Liver (tissue), 9 donors: Measurements from ENCODE around the gene ARL14EP. TPM values are rescaled to one million over a fixed set of nuclear protein-coding genes. Genes with fewer than 3 reads are reported as not detected.

Experiments used
- DNase-seq: peaks from one replicate; pipeline ENCODE4 v3.0.0-alpha.2; 2017; ENCODE audit warnings: low spot score
- H3K27ac ChIP-seq, 2 donors: one replicate each; pipeline ENCODE4 v1.7.0; 2013; ENCODE audit warnings: inconsistent platforms in 2 of 2, low read length in 2 of 2, control low read depth in 1 of 2, low read depth in 1 of 2, mild to moderate bottlenecking in 1 of 2
- H3K27me3 ChIP-seq, 4 donors: one replicate each; pipeline versions ENCODE4 v1.6.1 to v1.7.0; 2013; ENCODE audit warnings: low read length in 3 of 4, inconsistent platforms in 1 of 4, mild to moderate bottlenecking in 1 of 4, moderate library complexity in 1 of 4; ENCODE audit not compliant: control insufficient read depth in 4 of 4, insufficient read depth in 4 of 4
- H3K36me3 ChIP-seq, 4 donors: one replicate each; pipeline versions ENCODE4 v1.6.1 to v1.7.0; 2013; ENCODE audit warnings: low read length in 3 of 4, mild to moderate bottlenecking in 3 of 4, low read depth in 1 of 4, moderate library complexity in 1 of 4; ENCODE audit not compliant: control insufficient read depth in 4 of 4, insufficient read depth in 3 of 4
- H3K4me1 ChIP-seq, 4 donors: one replicate each; pipeline versions ENCODE4 v1.6.1 to v1.7.0; 2013; ENCODE audit warnings: low read length in 3 of 4, mild to moderate bottlenecking in 3 of 4, moderate library complexity in 1 of 4; ENCODE audit not compliant: control insufficient read depth in 4 of 4, insufficient read depth in 4 of 4
- H3K4me3 ChIP-seq, 3 donors: one replicate each; pipeline versions ENCODE4 v1.6.1 to v1.7.0; 2013; ENCODE audit warnings: low read length in 3 of 3, control low read depth in 1 of 3, low read depth in 1 of 3, mild to moderate bottlenecking in 1 of 3
- H3K9ac ChIP-seq, 2 donors: one replicate each; pipeline ENCODE4 v1.7.0; 2013; ENCODE audit warnings: low read length in 2 of 2, mild to moderate bottlenecking in 2 of 2, moderate library complexity in 2 of 2, control low read depth in 1 of 2, low read depth in 1 of 2
- H3K9me3 ChIP-seq, 4 donors: one replicate each; pipeline versions ENCODE4 v1.6.1 to v1.7.0; 2013; ENCODE audit warnings: low read length in 3 of 4; ENCODE audit not compliant: control insufficient read depth in 4 of 4
- EGR1 ChIP-seq, 2 donors: IDR thresholded peaks; 2 replicates each; pipeline ENCODE4 v1.6.1; 2016 to 2018; ENCODE audit warnings: antibody characterized with exemption in 2 of 2, low read depth in 2 of 2
- FOXA1 ChIP-seq: IDR thresholded peaks from 2 replicates; pipeline ENCODE4 v1.6.1; 2016; ENCODE audit warnings: antibody characterized with exemption
- GABPA ChIP-seq, 2 donors: IDR thresholded peaks in 1 of 2; conservative IDR thresholded peaks in 1 of 2; 2 replicates each; pipeline ENCODE4 v1.6.1; 2016; ENCODE audit warnings: antibody characterized with exemption in 2 of 2, mild to moderate bottlenecking in 1 of 2, moderate library complexity in 1 of 2
- HNF4A ChIP-seq, 2 donors: conservative IDR thresholded peaks; 2 replicates each; pipeline ENCODE4 v1.6.1; 2016; ENCODE audit warnings: antibody characterized with exemption in 2 of 2, mild to moderate bottlenecking in 2 of 2
- HNF4G ChIP-seq: IDR thresholded peaks from 2 replicates; pipeline ENCODE4 v1.6.1; 2016; ENCODE audit warnings: antibody characterized with exemption
- JUND ChIP-seq, 2 donors: IDR thresholded peaks; 2 replicates each; pipeline ENCODE4 v1.6.1; 2016; ENCODE audit warnings: antibody characterized with exemption in 2 of 2
- NR2F2 ChIP-seq: IDR thresholded peaks from 2 replicates; pipeline ENCODE4 v1.6.1; 2016; ENCODE audit warnings: antibody characterized with exemption
- RAD21 ChIP-seq, 2 donors: IDR thresholded peaks; 2 replicates each; pipeline ENCODE4 v1.6.1; 2016; ENCODE audit warnings: antibody characterized with exemption in 2 of 2, mild to moderate bottlenecking in 2 of 2
- RXRA ChIP-seq, 2 donors: IDR thresholded peaks; 2 replicates each; pipeline ENCODE4 v1.6.1; 2017 to 2018; ENCODE audit warnings: antibody characterized with exemption in 2 of 2, mild to moderate bottlenecking in 1 of 2
- SP1 ChIP-seq: IDR thresholded peaks from 2 replicates; pipeline ENCODE4 v1.6.1; 2018; ENCODE audit warnings: antibody characterized with exemption, mild to moderate bottlenecking
- TAF1 ChIP-seq: conservative IDR thresholded peaks from 2 replicates; pipeline ENCODE4 v1.6.1; 2016; ENCODE audit warnings: antibody characterized with exemption, mild to moderate bottlenecking
- YY1 ChIP-seq: IDR thresholded peaks from 2 replicates; pipeline ENCODE4 v1.6.1; 2016; ENCODE audit warnings: antibody characterized with exemption, mild to moderate bottlenecking
- WGBS: extraction: QIAGEN DNeasy Blood & Tissue Kit; methylation state at CpG from one replicate; pipeline ENCODE4 v1.1.7; 2013; 5-methylcytosine and 5-hydroxymethylcytosine counted together
- polyA plus RNA-seq, 2 donors: library from polyadenylated mRNA; stranded (reverse) in 1 of 2; unstranded in 1 of 2; fragments of 200-250 nt in 1 of 2; fragments of >200 nt in 1 of 2; fragmentation: Nextera tagmentation in 1 of 2; extraction: Ambion mirVana in 1 of 2; gene quantifications; one replicate each; pipeline versions ENCODE4 v1.2.1 to v1.2.3, GENCODE V29; 2013 to 2015
- total RNA-seq, 2 donors: library from RNA; depleted of rRNA; stranded (reverse); fragments of >200 nt; gene quantifications; one replicate each; pipeline ENCODE4 v1.2.3, GENCODE V29; 2014
- TF ChIP-seq, protein P1 (sequence below): IDR thresholded peaks from 2 replicates; pipeline ENCODE4 v1.6.1; 2016; ENCODE audit warnings: antibody characterized with exemption
- TF ChIP-seq, protein P2 (sequence below): IDR thresholded peaks from 2 replicates; pipeline ENCODE4 v1.6.1; 2016; ENCODE audit warnings: antibody characterized with exemption, mild to moderate bottlenecking
- TF ChIP-seq, protein P3 (sequence below): fragments of 150-350 bp; IDR thresholded peaks from 2 replicates; pipeline ENCODE4 v1.5.1; 2017; ENCODE audit warnings: improper control_type of control experiment, low read depth, low read length; ENCODE audit not compliant: missing input control
- TF ChIP-seq, protein P4 (sequence below): IDR thresholded peaks from 2 replicates; pipeline ENCODE4 v1.6.1; 2016; ENCODE audit warnings: antibody characterized with exemption
- donor health status: healthy.
- donor health status: healthy.
- donor health status: healthy.
- donor health status: healthy.
- donor health status: healthy.

Gene ARL14EP
- total and polyA plus RNA-seq, 4 donors: 8.2 to 22.9 (median 13.6) TPM

DNA sequence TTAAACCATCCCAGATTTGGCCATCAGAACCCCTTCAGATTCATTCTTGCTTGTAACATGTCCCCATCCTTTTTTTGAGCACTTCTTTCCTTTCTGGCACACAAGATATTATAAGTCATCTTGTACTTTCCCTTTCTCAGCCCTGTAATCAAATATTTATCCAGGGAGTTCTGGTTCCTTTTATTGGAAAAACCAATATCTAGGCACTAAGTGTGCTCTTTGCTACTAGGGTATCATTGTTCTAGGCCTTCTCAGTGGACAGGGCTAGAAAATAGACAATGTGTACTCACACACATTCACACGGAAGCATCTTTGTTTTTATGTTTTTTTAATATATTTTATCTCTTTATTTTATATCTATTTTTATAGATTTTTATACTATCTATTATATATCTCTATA, 47.3 kb downstream of the ARL14EP start:
- WGBS: 81% methylated on average over 1 of the region's 1 CpG
- no peaks in the 10 kb centered on the region for H3K36me3 ChIP-seq
- H3K9me3 ChIP-seq: no peaks in the 10 kb centered on the region
- no peak overlapping the region for H3K27ac ChIP-seq
- H3K4me3 ChIP-seq: no peak overlapping the region
- TF ChIP-seq RXRA (IDR thresholded peaks at IDR 0.05) (no peak), SP1 (no peak)
- TF ChIP-seq, protein P1, sequence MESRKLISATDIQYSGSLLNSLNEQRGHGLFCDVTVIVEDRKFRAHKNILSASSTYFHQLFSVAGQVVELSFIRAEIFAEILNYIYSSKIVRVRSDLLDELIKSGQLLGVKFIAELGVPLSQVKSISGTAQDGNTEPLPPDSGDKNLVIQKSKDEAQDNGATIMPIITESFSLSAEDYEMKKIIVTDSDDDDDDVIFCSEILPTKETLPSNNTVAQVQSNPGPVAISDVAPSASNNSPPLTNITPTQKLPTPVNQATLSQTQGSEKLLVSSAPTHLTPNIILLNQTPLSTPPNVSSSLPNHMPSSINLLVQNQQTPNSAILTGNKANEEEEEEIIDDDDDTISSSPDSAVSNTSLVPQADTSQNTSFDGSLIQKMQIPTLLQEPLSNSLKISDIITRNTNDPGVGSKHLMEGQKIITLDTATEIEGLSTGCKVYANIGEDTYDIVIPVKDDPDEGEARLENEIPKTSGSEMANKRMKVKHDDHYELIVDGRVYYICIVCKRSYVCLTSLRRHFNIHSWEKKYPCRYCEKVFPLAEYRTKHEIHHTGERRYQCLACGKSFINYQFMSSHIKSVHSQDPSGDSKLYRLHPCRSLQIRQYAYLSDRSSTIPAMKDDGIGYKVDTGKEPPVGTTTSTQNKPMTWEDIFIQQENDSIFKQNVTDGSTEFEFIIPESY: no peak
- DNase-seq: no peak
- H3K4me1 ChIP-seq: no peaks in the 10 kb centered on the region
- no peak overlapping the region for H3K9ac ChIP-seq
- H3K27me3 ChIP-seq: no peaks in the 10 kb centered on the region

GRCh38 chr11:30377347-30377746, 54.4 kb downstream of the ARL14EP start:
- no peaks in the 10 kb centered on the region for H3K27me3 ChIP-seq
- no peaks in the 10 kb centered on the region for H3K9me3 ChIP-seq
- no peak overlapping the region for H3K4me3 ChIP-seq
- no peak for DNase-seq
- H3K27ac ChIP-seq: no peak overlapping the region
- WGBS: 87% methylated on average over 2 of the region's 2 CpGs
- H3K4me1 ChIP-seq: no peaks in the 10 kb centered on the region
- H3K9ac ChIP-seq: no peak overlapping the region
- no peaks in the 10 kb centered on the region for H3K36me3 ChIP-seq
- TF ChIP-seq, protein P1: no peak
- TF ChIP-seq FOXA1 (no peak), NR2F2 (no peak), TAF1 (no peak), HNF4G (no peak), HNF4A (conservative IDR thresholded peaks at IDR 0.05) (no peak), SP1 (no peak)

GRCh38 chr11:30380846-30381245, 57.9 kb downstream of the ARL14EP start:
- Histone ChIP-seq H3K9ac (no peak overlapping the region), H3K9me3 (no peaks in the 10 kb centered on the region), H3K36me3 (no peaks in the 10 kb centered on the region), H3K4me3 (no peak overlapping the region), H3K27ac (no peak overlapping the region), H3K27me3 (no peaks in the 10 kb centered on the region), H3K4me1 (no peaks in the 10 kb centered on the region)
- no peak for DNase-seq
- TF ChIP-seq HNF4A (conservative IDR thresholded peaks at IDR 0.05): no peak
- TF ChIP-seq SP1: no peak
- no peak for TF ChIP-seq EGR1 (IDR thresholded peaks at IDR 0.05; ENCODE audit: low read depth in 2 of 2)
- TF ChIP-seq, protein P2, sequence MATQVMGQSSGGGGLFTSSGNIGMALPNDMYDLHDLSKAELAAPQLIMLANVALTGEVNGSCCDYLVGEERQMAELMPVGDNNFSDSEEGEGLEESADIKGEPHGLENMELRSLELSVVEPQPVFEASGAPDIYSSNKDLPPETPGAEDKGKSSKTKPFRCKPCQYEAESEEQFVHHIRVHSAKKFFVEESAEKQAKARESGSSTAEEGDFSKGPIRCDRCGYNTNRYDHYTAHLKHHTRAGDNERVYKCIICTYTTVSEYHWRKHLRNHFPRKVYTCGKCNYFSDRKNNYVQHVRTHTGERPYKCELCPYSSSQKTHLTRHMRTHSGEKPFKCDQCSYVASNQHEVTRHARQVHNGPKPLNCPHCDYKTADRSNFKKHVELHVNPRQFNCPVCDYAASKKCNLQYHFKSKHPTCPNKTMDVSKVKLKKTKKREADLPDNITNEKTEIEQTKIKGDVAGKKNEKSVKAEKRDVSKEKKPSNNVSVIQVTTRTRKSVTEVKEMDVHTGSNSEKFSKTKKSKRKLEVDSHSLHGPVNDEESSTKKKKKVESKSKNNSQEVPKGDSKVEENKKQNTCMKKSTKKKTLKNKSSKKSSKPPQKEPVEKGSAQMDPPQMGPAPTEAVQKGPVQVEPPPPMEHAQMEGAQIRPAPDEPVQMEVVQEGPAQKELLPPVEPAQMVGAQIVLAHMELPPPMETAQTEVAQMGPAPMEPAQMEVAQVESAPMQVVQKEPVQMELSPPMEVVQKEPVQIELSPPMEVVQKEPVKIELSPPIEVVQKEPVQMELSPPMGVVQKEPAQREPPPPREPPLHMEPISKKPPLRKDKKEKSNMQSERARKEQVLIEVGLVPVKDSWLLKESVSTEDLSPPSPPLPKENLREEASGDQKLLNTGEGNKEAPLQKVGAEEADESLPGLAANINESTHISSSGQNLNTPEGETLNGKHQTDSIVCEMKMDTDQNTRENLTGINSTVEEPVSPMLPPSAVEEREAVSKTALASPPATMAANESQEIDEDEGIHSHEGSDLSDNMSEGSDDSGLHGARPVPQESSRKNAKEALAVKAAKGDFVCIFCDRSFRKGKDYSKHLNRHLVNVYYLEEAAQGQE: no peak
- TF ChIP-seq FOXA1: no peak
- TF ChIP-seq NR2F2: no peak
- no peak for TF ChIP-seq TAF1
- TF ChIP-seq, protein P3, sequence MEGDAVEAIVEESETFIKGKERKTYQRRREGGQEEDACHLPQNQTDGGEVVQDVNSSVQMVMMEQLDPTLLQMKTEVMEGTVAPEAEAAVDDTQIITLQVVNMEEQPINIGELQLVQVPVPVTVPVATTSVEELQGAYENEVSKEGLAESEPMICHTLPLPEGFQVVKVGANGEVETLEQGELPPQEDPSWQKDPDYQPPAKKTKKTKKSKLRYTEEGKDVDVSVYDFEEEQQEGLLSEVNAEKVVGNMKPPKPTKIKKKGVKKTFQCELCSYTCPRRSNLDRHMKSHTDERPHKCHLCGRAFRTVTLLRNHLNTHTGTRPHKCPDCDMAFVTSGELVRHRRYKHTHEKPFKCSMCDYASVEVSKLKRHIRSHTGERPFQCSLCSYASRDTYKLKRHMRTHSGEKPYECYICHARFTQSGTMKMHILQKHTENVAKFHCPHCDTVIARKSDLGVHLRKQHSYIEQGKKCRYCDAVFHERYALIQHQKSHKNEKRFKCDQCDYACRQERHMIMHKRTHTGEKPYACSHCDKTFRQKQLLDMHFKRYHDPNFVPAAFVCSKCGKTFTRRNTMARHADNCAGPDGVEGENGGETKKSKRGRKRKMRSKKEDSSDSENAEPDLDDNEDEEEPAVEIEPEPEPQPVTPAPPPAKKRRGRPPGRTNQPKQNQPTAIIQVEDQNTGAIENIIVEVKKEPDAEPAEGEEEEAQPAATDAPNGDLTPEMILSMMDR: no peak
- TF ChIP-seq, protein P4, sequence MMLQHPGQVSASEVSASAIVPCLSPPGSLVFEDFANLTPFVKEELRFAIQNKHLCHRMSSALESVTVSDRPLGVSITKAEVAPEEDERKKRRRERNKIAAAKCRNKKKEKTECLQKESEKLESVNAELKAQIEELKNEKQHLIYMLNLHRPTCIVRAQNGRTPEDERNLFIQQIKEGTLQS: no peak
- no peak for TF ChIP-seq GABPA (IDR thresholded peaks at IDR 0.05 in 1 of 2, conservative IDR thresholded peaks at IDR 0.05 in 1 of 2)
- no peak for TF ChIP-seq YY1
- TF ChIP-seq, protein P1: no peak
- TF ChIP-seq RXRA (IDR thresholded peaks at IDR 0.05): no peak
- TF ChIP-seq RAD21 (IDR thresholded peaks at IDR 0.05): no peak
- no peak for TF ChIP-seq HNF4G
- TF ChIP-seq JUND (IDR thresholded peaks at IDR 0.05): no peak
